ENCODE results near the gene ZNF296. TPM values are rescaled to one million over a fixed set of nuclear protein-coding genes. Genes with fewer than 3 reads are reported as not detected.

ZNF296 gene
- total RNA-seq, 1 experiment from 2014 or later, result 13.8 TPM

DNA sequence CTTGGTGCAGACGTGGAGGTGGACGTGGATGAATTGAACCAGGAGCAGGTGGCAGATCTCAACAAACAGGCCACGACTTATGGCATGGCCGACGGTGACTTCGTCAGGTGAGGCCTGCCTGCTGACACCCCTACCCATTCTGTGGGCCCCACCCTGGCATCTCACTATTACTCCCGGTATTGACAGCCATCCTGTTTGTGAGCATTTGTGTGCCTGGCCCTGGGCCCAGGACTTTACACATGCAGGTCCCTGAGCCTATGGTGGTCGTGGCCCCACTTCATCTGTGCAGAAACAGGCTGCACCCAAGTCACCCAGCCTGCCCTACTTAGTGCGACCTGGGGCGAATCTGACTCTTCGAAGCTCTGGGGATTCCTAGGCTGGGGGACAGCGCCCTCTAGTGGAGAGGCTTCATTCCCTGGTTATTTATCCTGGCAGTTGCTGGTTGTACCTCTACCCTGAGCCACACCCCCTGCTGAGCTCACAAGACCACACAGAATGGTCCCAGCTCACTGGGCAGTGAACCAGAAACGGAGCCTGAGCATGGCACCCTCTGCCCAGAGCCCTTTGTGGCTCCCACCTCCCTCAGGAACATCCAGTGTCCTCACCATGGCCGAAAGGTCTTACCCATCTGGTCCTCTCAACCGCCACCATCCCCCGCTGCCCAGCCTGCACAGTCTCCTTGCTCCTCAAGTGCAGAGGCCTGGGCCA is 16.9 kb downstream of the ZNF296 start:
- ChIA-PET POLR2A (interaction anchor here (1.1 to 1.5 kb wide), 4 partner anchors 13 to 33 kb away, joined by 3 to 17 read pairs (median 5); partner anchors contain the start of gene PPP1R37), CTCF (interaction anchor here (0.5 to 2.1 kb wide), 68 partner anchors 8 to 330 kb away, joined by 3 to 37 read pairs (median 5); partner anchors contain the start of genes APOE, CLASRP, CLPTM1 and GEMIN7)
- H3K4me3 Mint-ChIP-seq, result no peak overlapping the region
- peak; percentile 96 for DNase-seq (ENCODE audit: low spot score)
- H3K27ac Mint-ChIP-seq, result peak overlapping the region; percentile 85; the same call in 1 of the 2 replicates
- peaks cover 59% of the 10 kb centered on the region for H3K36me3 Mint-ChIP-seq
- no peaks in the 10 kb centered on the region for H3K27me3 Mint-ChIP-seq (ENCODE audit: low read depth)
- no peaks in the 10 kb centered on the region for H3K9me3 Mint-ChIP-seq
- peak; percentile 88 for ATAC-seq
- H3K4me1 Mint-ChIP-seq, result peaks cover 3% of the 10 kb centered on the region; the same call in 1 of the 2 replicates
- TF ChIP-seq, protein P1, sequence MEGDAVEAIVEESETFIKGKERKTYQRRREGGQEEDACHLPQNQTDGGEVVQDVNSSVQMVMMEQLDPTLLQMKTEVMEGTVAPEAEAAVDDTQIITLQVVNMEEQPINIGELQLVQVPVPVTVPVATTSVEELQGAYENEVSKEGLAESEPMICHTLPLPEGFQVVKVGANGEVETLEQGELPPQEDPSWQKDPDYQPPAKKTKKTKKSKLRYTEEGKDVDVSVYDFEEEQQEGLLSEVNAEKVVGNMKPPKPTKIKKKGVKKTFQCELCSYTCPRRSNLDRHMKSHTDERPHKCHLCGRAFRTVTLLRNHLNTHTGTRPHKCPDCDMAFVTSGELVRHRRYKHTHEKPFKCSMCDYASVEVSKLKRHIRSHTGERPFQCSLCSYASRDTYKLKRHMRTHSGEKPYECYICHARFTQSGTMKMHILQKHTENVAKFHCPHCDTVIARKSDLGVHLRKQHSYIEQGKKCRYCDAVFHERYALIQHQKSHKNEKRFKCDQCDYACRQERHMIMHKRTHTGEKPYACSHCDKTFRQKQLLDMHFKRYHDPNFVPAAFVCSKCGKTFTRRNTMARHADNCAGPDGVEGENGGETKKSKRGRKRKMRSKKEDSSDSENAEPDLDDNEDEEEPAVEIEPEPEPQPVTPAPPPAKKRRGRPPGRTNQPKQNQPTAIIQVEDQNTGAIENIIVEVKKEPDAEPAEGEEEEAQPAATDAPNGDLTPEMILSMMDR (IDR thresholded peaks at IDR 0.05), result peak; percentile 95
- TF ChIP-seq ZNF121 (CRISPR knock-in tag; IDR thresholded peaks at IDR 0.05), result peak; percentile 91
- no peak for TF ChIP-seq RORB (CRISPR knock-in tag; IDR thresholded peaks at IDR 0.05)

DNA sequence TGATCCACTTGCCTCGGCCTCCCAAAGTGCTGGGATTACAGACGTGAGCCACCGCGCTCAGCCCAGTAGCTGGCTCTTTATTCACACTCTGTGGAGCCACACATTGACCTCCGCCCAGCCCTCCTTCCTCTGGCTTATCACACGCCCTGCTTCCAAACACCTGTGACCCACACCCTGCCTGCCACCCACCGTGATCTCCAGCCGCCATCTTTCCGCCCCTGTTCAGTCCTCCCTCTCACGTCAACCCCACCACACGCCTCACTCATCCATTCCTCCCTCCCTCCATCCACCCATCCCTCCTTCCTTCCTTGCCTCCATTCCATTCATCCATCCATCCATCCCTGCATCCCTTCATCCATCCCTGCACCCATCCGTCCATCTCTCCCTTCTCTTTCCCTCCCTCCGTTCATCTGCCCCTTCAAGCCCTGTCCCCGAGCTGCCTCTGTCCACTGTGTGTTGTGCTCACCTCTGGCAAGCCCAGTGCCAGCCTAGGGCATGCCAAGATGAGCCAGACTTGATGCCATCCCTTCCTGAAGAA is 17.6 kb downstream of the ZNF296 start:
- no peak for ATAC-seq
- ChIA-PET CTCF (interaction anchor here (0.7 to 2.1 kb wide), 35 partner anchors 10 to 210 kb away, joined by 3 to 37 read pairs (median 8); partner anchors contain the start of genes APOE, CLASRP, GEMIN7 and PPP1R37), POLR2A (interaction anchor here (1.1 kb wide), 3 partner anchors 16 to 34 kb away, joined by 4 to 17 read pairs (median 6); partner anchors contain the start of gene PPP1R37)
- DNase-seq (ENCODE audit: low spot score), result no peak
- Mint-ChIP-seq H3K4me1 (peaks cover 3% of the 10 kb centered on the region; the same call in 1 of the 2 replicates), H3K36me3 (peaks cover 62% of the 10 kb centered on the region), H3K9me3 (no peaks in the 10 kb centered on the region), H3K4me3 (no peak overlapping the region), H3K27me3 (ENCODE audit: low read depth) (no peaks in the 10 kb centered on the region), H3K27ac (no peak overlapping the region)
- TF ChIP-seq, protein P2, sequence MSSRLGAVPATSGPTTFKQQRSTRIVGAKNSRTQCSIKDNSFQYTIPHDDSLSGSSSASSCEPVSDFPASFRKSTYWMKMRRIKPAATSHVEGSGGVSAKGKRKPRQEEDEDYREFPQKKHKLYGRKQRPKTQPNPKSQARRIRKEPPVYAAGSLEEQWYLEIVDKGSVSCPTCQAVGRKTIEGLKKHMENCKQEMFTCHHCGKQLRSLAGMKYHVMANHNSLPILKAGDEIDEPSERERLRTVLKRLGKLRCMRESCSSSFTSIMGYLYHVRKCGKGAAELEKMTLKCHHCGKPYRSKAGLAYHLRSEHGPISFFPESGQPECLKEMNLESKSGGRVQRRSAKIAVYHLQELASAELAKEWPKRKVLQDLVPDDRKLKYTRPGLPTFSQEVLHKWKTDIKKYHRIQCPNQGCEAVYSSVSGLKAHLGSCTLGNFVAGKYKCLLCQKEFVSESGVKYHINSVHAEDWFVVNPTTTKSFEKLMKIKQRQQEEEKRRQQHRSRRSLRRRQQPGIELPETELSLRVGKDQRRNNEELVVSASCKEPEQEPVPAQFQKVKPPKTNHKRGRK (CRISPR knock-in tag; IDR thresholded peaks at IDR 0.05; ENCODE audit: borderline replicate concordance), result no peak
- TF ChIP-seq IRF2 (CRISPR knock-in tag; IDR thresholded peaks at IDR 0.05; ENCODE audit: borderline replicate concordance, low read depth), result no peak
- TF ChIP-seq, protein P3, sequence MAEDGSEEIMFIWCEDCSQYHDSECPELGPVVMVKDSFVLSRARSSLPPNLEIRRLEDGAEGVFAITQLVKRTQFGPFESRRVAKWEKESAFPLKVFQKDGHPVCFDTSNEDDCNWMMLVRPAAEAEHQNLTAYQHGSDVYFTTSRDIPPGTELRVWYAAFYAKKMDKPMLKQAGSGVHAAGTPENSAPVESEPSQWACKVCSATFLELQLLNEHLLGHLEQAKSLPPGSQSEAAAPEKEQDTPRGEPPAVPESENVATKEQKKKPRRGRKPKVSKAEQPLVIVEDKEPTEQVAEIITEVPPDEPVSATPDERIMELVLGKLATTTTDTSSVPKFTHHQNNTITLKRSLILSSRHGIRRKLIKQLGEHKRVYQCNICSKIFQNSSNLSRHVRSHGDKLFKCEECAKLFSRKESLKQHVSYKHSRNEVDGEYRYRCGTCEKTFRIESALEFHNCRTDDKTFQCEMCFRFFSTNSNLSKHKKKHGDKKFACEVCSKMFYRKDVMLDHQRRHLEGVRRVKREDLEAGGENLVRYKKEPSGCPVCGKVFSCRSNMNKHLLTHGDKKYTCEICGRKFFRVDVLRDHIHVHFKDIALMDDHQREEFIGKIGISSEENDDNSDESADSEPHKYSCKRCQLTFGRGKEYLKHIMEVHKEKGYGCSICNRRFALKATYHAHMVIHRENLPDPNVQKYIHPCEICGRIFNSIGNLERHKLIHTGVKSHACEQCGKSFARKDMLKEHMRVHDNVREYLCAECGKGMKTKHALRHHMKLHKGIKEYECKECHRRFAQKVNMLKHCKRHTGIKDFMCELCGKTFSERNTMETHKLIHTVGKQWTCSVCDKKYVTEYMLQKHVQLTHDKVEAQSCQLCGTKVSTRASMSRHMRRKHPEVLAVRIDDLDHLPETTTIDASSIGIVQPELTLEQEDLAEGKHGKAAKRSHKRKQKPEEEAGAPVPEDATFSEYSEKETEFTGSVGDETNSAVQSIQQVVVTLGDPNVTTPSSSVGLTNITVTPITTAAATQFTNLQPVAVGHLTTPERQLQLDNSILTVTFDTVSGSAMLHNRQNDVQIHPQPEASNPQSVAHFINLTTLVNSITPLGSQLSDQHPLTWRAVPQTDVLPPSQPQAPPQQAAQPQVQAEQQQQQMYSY (CRISPR knock-in tag; IDR thresholded peaks at IDR 0.05), result no peak
- TF ChIP-seq ZNF671 (CRISPR knock-in tag; IDR thresholded peaks at IDR 0.05), result no peak
- TF ChIP-seq JAZF1 (CRISPR knock-in tag; IDR thresholded peaks at IDR 0.05), result no peak
- TF ChIP-seq, protein P4, sequence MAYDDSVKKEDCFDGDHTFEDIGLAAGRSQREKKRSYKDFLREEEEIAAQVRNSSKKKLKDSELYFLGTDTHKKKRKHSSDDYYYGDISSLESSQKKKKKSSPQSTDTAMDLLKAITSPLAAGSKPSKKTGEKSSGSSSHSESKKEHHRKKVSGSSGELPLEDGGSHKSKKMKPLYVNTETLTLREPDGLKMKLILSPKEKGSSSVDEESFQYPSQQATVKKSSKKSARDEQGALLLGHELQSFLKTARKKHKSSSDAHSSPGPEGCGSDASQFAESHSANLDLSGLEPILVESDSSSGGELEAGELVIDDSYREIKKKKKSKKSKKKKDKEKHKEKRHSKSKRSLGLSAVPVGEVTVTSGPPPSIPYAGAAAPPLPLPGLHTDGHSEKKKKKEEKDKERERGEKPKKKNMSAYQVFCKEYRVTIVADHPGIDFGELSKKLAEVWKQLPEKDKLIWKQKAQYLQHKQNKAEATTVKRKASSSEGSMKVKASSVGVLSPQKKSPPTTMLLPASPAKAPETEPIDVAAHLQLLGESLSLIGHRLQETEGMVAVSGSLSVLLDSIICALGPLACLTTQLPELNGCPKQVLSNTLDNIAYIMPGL (CRISPR knock-in tag; IDR thresholded peaks at IDR 0.05), result no peak
- TF ChIP-seq, protein P5, sequence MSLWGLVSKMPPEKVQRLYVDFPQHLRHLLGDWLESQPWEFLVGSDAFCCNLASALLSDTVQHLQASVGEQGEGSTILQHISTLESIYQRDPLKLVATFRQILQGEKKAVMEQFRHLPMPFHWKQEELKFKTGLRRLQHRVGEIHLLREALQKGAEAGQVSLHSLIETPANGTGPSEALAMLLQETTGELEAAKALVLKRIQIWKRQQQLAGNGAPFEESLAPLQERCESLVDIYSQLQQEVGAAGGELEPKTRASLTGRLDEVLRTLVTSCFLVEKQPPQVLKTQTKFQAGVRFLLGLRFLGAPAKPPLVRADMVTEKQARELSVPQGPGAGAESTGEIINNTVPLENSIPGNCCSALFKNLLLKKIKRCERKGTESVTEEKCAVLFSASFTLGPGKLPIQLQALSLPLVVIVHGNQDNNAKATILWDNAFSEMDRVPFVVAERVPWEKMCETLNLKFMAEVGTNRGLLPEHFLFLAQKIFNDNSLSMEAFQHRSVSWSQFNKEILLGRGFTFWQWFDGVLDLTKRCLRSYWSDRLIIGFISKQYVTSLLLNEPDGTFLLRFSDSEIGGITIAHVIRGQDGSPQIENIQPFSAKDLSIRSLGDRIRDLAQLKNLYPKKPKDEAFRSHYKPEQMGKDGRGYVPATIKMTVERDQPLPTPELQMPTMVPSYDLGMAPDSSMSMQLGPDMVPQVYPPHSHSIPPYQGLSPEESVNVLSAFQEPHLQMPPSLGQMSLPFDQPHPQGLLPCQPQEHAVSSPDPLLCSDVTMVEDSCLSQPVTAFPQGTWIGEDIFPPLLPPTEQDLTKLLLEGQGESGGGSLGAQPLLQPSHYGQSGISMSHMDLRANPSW (CRISPR knock-in tag; conservative IDR thresholded peaks at IDR 0.05; ENCODE audit: low read depth), result no peak
- TF ChIP-seq TP53 (CRISPR knock-in tag; IDR thresholded peaks at IDR 0.05), result no peak
- TF ChIP-seq, protein P6, sequence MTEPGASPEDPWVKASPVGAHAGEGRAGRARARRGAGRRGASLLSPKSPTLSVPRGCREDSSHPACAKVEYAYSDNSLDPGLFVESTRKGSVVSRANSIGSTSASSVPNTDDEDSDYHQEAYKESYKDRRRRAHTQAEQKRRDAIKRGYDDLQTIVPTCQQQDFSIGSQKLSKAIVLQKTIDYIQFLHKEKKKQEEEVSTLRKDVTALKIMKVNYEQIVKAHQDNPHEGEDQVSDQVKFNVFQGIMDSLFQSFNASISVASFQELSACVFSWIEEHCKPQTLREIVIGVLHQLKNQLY (CRISPR knock-in tag; IDR thresholded peaks at IDR 0.05), result no peak
